Keratinocyte (primary cell): ENCODE results near the gene PNKP. TPM values are rescaled to one million over a fixed set of nuclear protein-coding genes. Genes with fewer than 3 reads are reported as not detected.

Experiments used
- DNase-seq: peaks from one replicate; pipeline ENCODE4 v3.0.0-alpha.2; 2011; ENCODE audit warnings: low read depth, missing footprints, low spot score
- FAIRE-seq: peaks from 2 replicates; lab custom pipeline; 2011; peaks lifted over from hg19 to GRCh38; lab: Jason Lieb, UNC
- H2AFZ ChIP-seq: 2 replicates; pipeline ENCODE4 v1.6.0; 2012; ENCODE audit warnings: low read length, control low read depth, inconsistent platforms; ENCODE audit not compliant: control insufficient read depth
- H3K27ac ChIP-seq: 2 replicates; pipeline ENCODE4 v1.5.1; 2011; ENCODE audit warnings: low read length; ENCODE audit not compliant: control insufficient read depth, insufficient read depth
- H3K27me3 ChIP-seq: 3 replicates; pipeline ENCODE4 v1.6.0; 2011; ENCODE audit warnings: low read length; ENCODE audit not compliant: control insufficient read depth, insufficient read depth; ENCODE audit errors: extremely low read depth
- H3K36me3 ChIP-seq, 2 experiments: 2 replicates in 1 of 2; 3 replicates in 1 of 2; pipeline ENCODE4 v1.5.1; 2011; ENCODE audit warnings: low read length in 2 of 2, mild to moderate bottlenecking in 1 of 2; ENCODE audit not compliant: control insufficient read depth in 2 of 2, insufficient read depth in 2 of 2; ENCODE audit errors: extremely low read depth in 1 of 2
- H3K4me1 ChIP-seq: 3 replicates; pipeline ENCODE4 v1.5.1; 2011; ENCODE audit warnings: low read length; ENCODE audit not compliant: control insufficient read depth, insufficient read depth; ENCODE audit errors: extremely low read depth
- H3K4me2 ChIP-seq: 3 replicates; pipeline ENCODE4 v1.6.0; 2011; ENCODE audit warnings: low read depth, low read length; ENCODE audit not compliant: control insufficient read depth, insufficient read depth; ENCODE audit errors: extremely low read depth
- H3K4me3 ChIP-seq, 3 experiments: fragments of 200-600 bp in 1 of 3; sonication (generic) in 1 of 3; 2 replicates in 2 of 3; 3 replicates in 1 of 3; pipeline ENCODE4 v1.5.1; 2011 to 2016; ENCODE audit warnings: low read length in 3 of 3, mild to moderate bottlenecking in 3 of 3, control low read depth in 2 of 3, inconsistent platforms in 1 of 3, low read depth in 1 of 3, mixed read lengths in 1 of 3, mixed run types in 1 of 3, moderate library complexity in 1 of 3; ENCODE audit not compliant: control insufficient read depth in 2 of 3, insufficient read depth in 2 of 3; ENCODE audit errors: extremely low read depth in 1 of 3
- H3K79me2 ChIP-seq: 2 replicates; pipeline ENCODE4 v1.6.0; 2012; ENCODE audit warnings: low read length; ENCODE audit not compliant: control insufficient read depth, insufficient read depth
- H3K9ac ChIP-seq: 3 replicates; pipeline ENCODE4 v1.6.0; 2011; ENCODE audit warnings: low read length; ENCODE audit not compliant: control insufficient read depth, insufficient read depth; ENCODE audit errors: extremely low read depth
- H3K9me1 ChIP-seq: 3 replicates; pipeline ENCODE4 v1.6.0; 2011; ENCODE audit warnings: low read length; ENCODE audit not compliant: control insufficient read depth, insufficient read depth; ENCODE audit errors: extremely low read depth
- H3K9me3 ChIP-seq: 2 replicates; pipeline ENCODE4 v1.5.1; 2012; ENCODE audit warnings: low read depth, low read length; ENCODE audit not compliant: control insufficient read depth
- H4K20me1 ChIP-seq: 3 replicates; pipeline ENCODE4 v1.6.0; 2011; ENCODE audit warnings: low read length; ENCODE audit not compliant: control insufficient read depth, insufficient read depth; ENCODE audit errors: extremely low read depth
- CTCF ChIP-seq, 3 experiments: IDR thresholded peaks in 1 of 3; conservative IDR thresholded peaks in 1 of 3; optimal IDR thresholded peaks in 1 of 3; 2 replicates in 2 of 3; 3 replicates in 1 of 3; pipeline versions ENCODE3 to v1.5.1; 2011; ENCODE audit warnings: low read length in 3 of 3, mild to moderate bottlenecking in 3 of 3, moderate library complexity in 2 of 3, control low read depth in 1 of 3, inconsistent platforms in 1 of 3; ENCODE audit not compliant: insufficient read depth in 2 of 3; ENCODE audit errors: extremely low read depth in 1 of 3
- EZH2 ChIP-seq: IDR thresholded peaks from one replicate; pipeline ENCODE4 v1.6.1; 2012; ENCODE audit warnings: inconsistent platforms, mild to moderate bottlenecking, low read length, moderate library complexity
- dilution Hi-C: fragments of 300-500 bp; cut with MboI; formaldehyde crosslinking; loops from one replicate; pipeline ENCODE4 v1.7.0; 2020; ENCODE audit warnings: low sequenced_read_pairs; ENCODE audit not compliant: extremely low pct_ligation_motif_present
- polyA plus RNA-seq, 5 experiments: library from polyadenylated mRNA; depleted of rRNA in 3 of 5; stranded (reverse) in 3 of 5; stranded (forward) in 1 of 5; unstranded in 1 of 5; fragments of >200 nt; gene quantifications; 1 replicate in 1 of 5; 2 replicates in 3 of 5; 3 replicates in 1 of 5; pipeline versions ENCODE4 v1.2.1 to v1.2.3, GENCODE V29; 2011 to 2012; ENCODE audit warnings: missing spikeins in 2 of 5, low read depth in 1 of 5, low replicate concordance in 1 of 5

The PNKP gene
- polyA plus RNA-seq, 1 donor (not counting 4 experiments of a cell fraction or from before 2014, with no cell fraction given) = 19.3 TPM

GRCh38 chr19:49829721-49830120 lies 37.7 kb downstream of the PNKP start:
- H3K27me3 ChIP-seq = no peaks in the 10 kb centered on the region
- H3K9me1 ChIP-seq = no peaks in the 10 kb centered on the region
- no peak overlapping the region for H2AFZ ChIP-seq
- H3K4me2 ChIP-seq = no peak overlapping the region
- H3K27ac ChIP-seq = no peak overlapping the region
- H3K36me3 ChIP-seq = peaks cover 12 to 42% of the 10 kb centered on the region in 2 experiments
- TF ChIP-seq CTCF (optimal IDR thresholded peaks at IDR 0.05 in 1 of 3, IDR thresholded peaks at IDR 0.05 in 1 of 3, conservative IDR thresholded peaks at IDR 0.05 in 1 of 3; ENCODE audit: extremely low read depth in 1 of 3, insufficient read depth in 2 of 3, low read length in 3 of 3) (no peak), EZH2 (no peak)
- DNase-seq (no peak), FAIRE-seq (no peak)
- no peak overlapping the region for H3K9ac ChIP-seq
- H3K4me3 ChIP-seq = no peak overlapping the region
- no peaks in the 10 kb centered on the region for H3K9me3 ChIP-seq
- dilution Hi-C loops = no loop called here
- H3K4me1 ChIP-seq = no peaks in the 10 kb centered on the region
- H4K20me1 ChIP-seq = no peaks in the 10 kb centered on the region
- H3K79me2 ChIP-seq = peaks cover 2% of the 10 kb centered on the region

GRCh38 chr19:49829200-49829599 lies 38.2 kb downstream of the PNKP start:
- Histone ChIP-seq H3K9ac (no peak overlapping the region), H3K9me3 (no peaks in the 10 kb centered on the region), H3K4me1 (no peaks in the 10 kb centered on the region), H3K4me3 (no peak overlapping the region), H3K79me2 (peaks cover 4% of the 10 kb centered on the region), H3K9me1 (no peaks in the 10 kb centered on the region), H3K36me3 (peaks cover 12 to 40% of the 10 kb centered on the region in 2 experiments), H3K27me3 (no peaks in the 10 kb centered on the region), H3K27ac (no peak overlapping the region), H4K20me1 (no peaks in the 10 kb centered on the region), H2AFZ (no peak overlapping the region), H3K4me2 (no peak overlapping the region)
- DNase-seq (no peak), FAIRE-seq (no peak)
- dilution Hi-C loops = no loop called here
- TF ChIP-seq CTCF (optimal IDR thresholded peaks at IDR 0.05 in 1 of 3, IDR thresholded peaks at IDR 0.05 in 1 of 3, conservative IDR thresholded peaks at IDR 0.05 in 1 of 3; ENCODE audit: extremely low read depth in 1 of 3, insufficient read depth in 2 of 3, low read length in 3 of 3) (no peak), EZH2 (no peak)
